Mucosa of descending colon (tissue), 3 donors: Measurements from ENCODE around the gene UNC5C. TPM values are rescaled to one million over a fixed set of nuclear protein-coding genes. Genes with fewer than 3 reads are reported as not detected.

Experiments
- ATAC-seq: fragments of 200-7000 bp; cut with Tn5 transposase; one replicate; pipeline ENCODE4 v1.9.1; 2020; ENCODE audit warnings: mild to moderate bottlenecking, moderate library complexity
- DNase-seq, 3 donors: peaks; one replicate each; pipeline ENCODE4 v3.0.0-alpha.2; 2020
- H3K36me3 ChIP-seq: fragments of 200-600 bp; one replicate; pipeline ENCODE4 v1.8.0; 2021; ENCODE audit warnings: low read depth, mild to moderate bottlenecking
- H3K4me1 ChIP-seq: fragments of 200-600 bp; one replicate; pipeline ENCODE4 v1.8.0; 2021; ENCODE audit warnings: low read depth, mild to moderate bottlenecking
- H3K4me3 ChIP-seq: fragments of 200-600 bp; one replicate; pipeline ENCODE4 v1.8.0; 2021; ENCODE audit warnings: mild to moderate bottlenecking
- H3K9me3 ChIP-seq: fragments of 200-600 bp; one replicate; pipeline ENCODE4 v1.8.0; 2021; ENCODE audit warnings: mild to moderate bottlenecking
- intact Hi-C, 2 donors: fragments of 100-400 bp; cut with DNase I in 1 of 2; cut with micrococcal nuclease in 1 of 2; formaldehyde crosslinking; loops; one replicate each; pipeline versions ENCODE4 v1.11.0 to v1.11.1; 2022; cut with DNase I, micrococcal nuclease
- total RNA-seq, 3 donors: library from RNA; stranded (reverse); fragmentation: NEBNext Ultra II Directional in 2 of 3; extraction: Animal tissue kit (Norgen Biotek cat#: 25700) in 2 of 3; gene quantifications; one replicate each; pipeline versions ENCODE4 v1.2.1 to v1.2.4, GENCODE V29; 2021 to 2023
- TF ChIP-seq, protein P1 (sequence below): fragments of 200-600 bp; IDR thresholded peaks from one replicate; pipeline ENCODE4 v1.8.0; 2022; ENCODE audit warnings: antibody characterized with exemption, mild to moderate bottlenecking
- donor health status: DM: no; HTN: no; CAD: no; lungs with moderate emphysema.
- donor health status: DM: no; HTN: no; CAD: no.
- donor health status: DM: no; HTN: yes; CAD: no.

UNC5C gene
- total RNA-seq, 3 donors from 2014 or later, result 3.1 to 7.2 (median 4.6) TPM

DNA sequence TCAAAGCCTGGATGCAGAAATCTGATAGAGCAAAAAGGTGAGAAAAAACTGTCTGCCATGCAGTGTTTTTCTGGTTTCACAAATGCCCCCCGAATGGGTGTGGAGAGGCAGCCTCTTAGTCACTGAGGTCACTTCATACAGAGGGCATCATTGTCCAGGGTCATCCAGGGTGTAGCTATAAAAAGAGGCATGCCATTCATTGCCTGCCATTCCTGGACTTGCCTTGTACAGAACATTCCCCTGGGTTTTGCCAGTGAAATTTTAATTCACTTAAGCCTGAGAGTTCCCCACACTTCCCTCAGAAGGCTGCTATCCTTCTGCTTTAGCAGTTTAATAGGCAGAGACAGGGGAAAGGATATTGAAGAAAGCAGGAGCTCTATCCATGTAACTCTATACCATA is 230.3 kb downstream of the UNC5C start:
- TF ChIP-seq, protein P1, sequence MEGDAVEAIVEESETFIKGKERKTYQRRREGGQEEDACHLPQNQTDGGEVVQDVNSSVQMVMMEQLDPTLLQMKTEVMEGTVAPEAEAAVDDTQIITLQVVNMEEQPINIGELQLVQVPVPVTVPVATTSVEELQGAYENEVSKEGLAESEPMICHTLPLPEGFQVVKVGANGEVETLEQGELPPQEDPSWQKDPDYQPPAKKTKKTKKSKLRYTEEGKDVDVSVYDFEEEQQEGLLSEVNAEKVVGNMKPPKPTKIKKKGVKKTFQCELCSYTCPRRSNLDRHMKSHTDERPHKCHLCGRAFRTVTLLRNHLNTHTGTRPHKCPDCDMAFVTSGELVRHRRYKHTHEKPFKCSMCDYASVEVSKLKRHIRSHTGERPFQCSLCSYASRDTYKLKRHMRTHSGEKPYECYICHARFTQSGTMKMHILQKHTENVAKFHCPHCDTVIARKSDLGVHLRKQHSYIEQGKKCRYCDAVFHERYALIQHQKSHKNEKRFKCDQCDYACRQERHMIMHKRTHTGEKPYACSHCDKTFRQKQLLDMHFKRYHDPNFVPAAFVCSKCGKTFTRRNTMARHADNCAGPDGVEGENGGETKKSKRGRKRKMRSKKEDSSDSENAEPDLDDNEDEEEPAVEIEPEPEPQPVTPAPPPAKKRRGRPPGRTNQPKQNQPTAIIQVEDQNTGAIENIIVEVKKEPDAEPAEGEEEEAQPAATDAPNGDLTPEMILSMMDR, result no peak
- intact Hi-C loops, result no loop called here
- DNase-seq, result no peak
- no peaks in the 10 kb centered on the region for H3K4me1 ChIP-seq
- H3K4me3 ChIP-seq, result no peak overlapping the region
- H3K9me3 ChIP-seq, result no peaks in the 10 kb centered on the region
- no peak for ATAC-seq
- H3K36me3 ChIP-seq, result no peaks in the 10 kb centered on the region

DNA sequence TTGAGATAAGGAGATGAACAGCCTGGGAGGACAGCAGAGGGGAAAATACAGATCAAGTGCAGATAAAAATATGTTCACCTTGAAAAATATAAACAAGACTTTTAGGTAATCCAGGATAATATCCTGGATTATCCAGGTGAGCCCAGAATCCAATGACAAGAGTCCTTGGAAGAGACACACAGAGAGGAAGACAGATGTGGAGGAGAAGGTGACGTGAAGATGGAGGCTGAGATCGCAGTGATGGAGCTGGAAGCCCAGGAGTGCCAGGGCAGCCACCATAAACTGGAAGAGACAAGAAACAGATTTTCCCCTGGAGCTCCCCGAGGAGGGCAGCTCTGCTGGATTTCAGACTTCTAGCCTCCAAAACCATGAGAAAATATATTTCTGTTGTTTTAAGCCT is 230.7 kb downstream of the UNC5C start:
- ATAC-seq, result no peak
- TF ChIP-seq, protein P1, result no peak
- Histone ChIP-seq H3K4me3 (no peak overlapping the region), H3K36me3 (no peaks in the 10 kb centered on the region), H3K4me1 (no peaks in the 10 kb centered on the region), H3K9me3 (no peaks in the 10 kb centered on the region)
- no peak for DNase-seq
- intact Hi-C loops, result no loop called here

GRCh38 chr4:95317085-95317793 is 231.5 kb downstream of the UNC5C start:
- H3K36me3 ChIP-seq, result no peaks in the 10 kb centered on the region
- ATAC-seq, result no peak
- no peaks in the 10 kb centered on the region for H3K9me3 ChIP-seq
- H3K4me1 ChIP-seq, result no peaks in the 10 kb centered on the region
- intact Hi-C loops, result no loop called here
- no peak overlapping the region for H3K4me3 ChIP-seq
- no peak for DNase-seq
- TF ChIP-seq, protein P1, result no peak

GRCh38 chr4:95314573-95314972 is 234.2 kb downstream of the UNC5C start:
- Histone ChIP-seq H3K36me3 (no peaks in the 10 kb centered on the region), H3K4me3 (no peak overlapping the region), H3K4me1 (no peaks in the 10 kb centered on the region), H3K9me3 (no peaks in the 10 kb centered on the region)
- TF ChIP-seq, protein P1, result no peak
- ATAC-seq (no peak), DNase-seq (no peak)
- intact Hi-C loops, result no loop called here

DNA sequence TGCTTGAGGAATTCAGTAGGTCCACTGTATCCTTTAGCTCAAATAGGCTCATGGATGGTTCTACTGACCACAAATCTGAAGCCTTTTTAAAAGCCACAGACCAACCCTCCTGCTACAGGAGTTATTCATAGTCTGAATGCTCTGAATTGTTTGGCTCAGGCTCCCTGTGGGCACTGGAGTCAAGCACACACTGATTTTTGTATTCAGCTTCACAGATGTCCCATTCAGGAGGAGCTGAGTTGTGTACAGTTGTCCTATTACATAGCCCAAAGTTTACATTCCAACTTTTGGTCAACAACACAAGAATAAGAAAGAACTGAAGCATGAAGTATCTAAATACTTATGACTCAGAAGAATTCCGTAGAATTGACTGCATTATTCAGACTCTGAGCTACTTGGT is 243.9 kb downstream of the UNC5C start:
- Histone ChIP-seq H3K36me3 (no peaks in the 10 kb centered on the region), H3K9me3 (no peaks in the 10 kb centered on the region), H3K4me1 (no peaks in the 10 kb centered on the region), H3K4me3 (no peak overlapping the region)
- intact Hi-C loops, result no loop called here
- TF ChIP-seq, protein P1, result no peak
- DNase-seq (no peak), ATAC-seq (no peak)

DNA sequence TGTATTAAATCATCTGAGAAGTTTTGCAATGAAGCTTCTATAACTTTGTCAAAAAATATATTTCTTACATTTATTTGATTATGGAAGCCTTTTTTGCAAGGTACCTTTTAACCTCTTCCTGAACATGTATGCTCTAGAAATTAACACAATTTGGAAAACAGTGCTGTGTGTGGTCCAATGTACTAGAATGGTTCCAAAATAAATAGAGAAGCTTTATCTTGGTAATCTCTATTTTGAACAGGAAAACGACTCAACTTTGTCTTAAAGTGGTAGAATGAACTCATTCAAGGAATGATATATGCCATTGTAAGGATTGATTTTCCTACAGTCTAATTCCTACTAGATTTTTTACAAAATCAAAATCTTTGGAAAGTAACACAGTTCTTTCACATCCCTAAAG is 248.5 kb downstream of the UNC5C start:
- ATAC-seq (no peak), DNase-seq (no peak)
- peaks cover 4% of the 10 kb centered on the region for H3K4me1 ChIP-seq
- no peak overlapping the region for H3K4me3 ChIP-seq
- H3K9me3 ChIP-seq, result no peaks in the 10 kb centered on the region
- no peaks in the 10 kb centered on the region for H3K36me3 ChIP-seq
- intact Hi-C loops, result no loop called here
- TF ChIP-seq, protein P1, result no peak
